Hair follicular keratinocyte (primary cell): ENCODE measurements around the gene WDR48. TPM values are rescaled to one million over a fixed set of nuclear protein-coding genes. Genes with fewer than 3 reads are reported as not detected.

Source experiments
- total RNA-seq: library from RNA; depleted of rRNA; stranded (reverse); fragments of >200 nt; gene quantifications from 2 replicates; pipeline ENCODE4 v1.2.3, GENCODE V29; 2015

WDR48 gene
- 11.9 and 21.6 TPM in 2 replicates for total RNA-seq

DNA sequence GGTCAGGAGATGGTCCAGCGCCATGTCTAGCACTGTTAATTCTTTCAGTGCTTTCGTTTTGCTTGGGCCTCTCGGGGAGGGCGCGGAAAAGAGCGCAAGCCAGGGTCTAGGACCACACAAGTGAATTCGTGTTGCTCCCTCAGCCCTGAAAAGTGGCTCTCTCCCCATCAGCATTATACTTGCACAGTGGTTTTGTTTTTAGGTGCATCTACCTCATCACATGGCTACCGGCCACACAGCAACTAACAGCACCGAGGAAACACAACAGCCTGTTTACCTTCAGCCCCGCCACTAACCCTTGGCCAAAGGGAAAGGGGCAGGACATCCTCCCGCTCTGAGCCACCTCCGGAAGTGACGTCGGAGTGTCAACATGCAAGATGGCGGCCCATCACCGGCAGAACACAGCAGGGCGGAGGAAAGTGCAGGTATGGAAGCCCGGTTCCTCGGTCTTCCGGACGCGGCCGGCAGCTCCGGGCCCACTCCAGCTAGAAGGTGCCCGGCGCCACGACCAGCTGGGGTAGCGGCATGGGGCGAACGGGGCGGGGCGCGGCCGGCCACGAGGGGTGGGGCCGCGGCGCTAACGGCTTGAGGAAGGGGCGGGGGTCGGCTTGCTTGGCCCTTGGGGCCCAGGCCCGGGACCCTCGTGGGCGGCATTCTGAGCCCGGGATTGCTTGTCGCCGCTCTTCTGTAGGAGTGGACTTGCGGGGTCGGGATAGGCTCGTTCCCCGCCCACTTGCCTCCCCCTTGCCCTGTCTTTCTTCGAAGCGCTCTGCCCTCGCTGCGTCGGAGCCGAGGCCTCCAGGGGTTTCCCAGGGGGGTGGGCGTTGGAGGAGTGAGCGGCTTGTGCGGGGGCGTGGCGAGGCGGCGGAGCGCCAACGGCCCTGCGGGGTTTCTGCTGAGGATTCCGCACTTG is at the start of gene WDR48, which contains the start of gene SCN11A:
Gene WDR48, plus strand, starts transcription at position 368 of the 913 bp plus-strand sequence. Its CDS starts 10 bp downstream, at position 378.
Gene SCN11A, minus strand, starts transcription at position 296 of the 913 bp plus-strand sequence. CDS start 101,582 bp downstream, outside the sequence.

DNA sequence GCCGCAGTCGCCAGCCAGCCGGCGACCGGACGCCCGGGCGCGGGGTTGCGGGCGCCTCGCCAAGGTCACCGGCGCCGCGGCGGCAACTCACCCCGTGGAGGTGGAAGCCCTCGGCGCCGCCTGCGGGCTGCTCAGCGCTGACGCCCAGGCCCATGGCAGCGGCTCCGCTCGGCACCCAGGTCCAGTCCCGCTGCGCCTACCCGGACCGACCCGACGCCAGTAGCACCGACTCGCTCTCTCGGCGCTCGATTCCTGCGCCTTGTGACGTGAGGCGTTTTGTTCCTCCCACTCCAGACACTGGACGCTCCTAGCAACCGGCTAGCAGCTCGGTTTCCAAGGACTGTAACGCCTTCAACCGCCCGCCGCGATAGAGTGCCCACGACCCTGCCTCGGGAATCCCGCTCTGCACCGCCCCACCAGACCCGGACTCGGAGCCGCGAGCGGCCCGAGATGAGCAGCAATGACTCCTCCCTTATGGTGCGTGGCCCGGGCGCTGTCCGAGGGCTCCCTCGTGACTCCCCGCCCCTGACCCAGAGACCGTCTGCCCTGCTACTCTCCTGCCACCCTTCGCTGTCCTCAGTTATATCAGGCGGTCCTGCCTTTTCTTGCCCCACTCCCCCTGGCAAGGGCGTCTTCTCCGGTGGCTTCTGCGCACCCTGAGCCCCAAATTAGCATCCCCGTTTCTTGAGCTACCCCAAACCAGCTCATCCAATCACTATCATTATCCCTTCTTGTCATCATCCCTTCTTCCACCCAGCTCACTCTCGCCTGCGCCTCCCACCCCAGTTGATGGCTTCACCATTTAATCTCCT is 55.8 kb downstream of the WDR48 start, which contains the start of the genes GORASP1 and TTC21A:
Gene GORASP1, minus strand, starts transcription at position 240 of the 812 bp plus-strand sequence. Its CDS starts 86 bp downstream, at position 154.
Gene TTC21A, plus strand, starts transcription at position 293 of the 812 bp plus-strand sequence. Its CDS starts 158 bp downstream, at position 451.

Other genes with a start within 250 kb of the WDR48 start
- not detected in 2 replicates for gene SCN10A, start 235.8 kb upstream of the WDR48 start, total RNA-seq
- gene SCN11A, start 72 bp upstream of the WDR48 start, total RNA-seq = not detected in 2 replicates
- gene GORASP1, start 55.6 kb downstream of the WDR48 start, total RNA-seq = 27.5 and 32.0 TPM in 2 replicates
- gene TTC21A, start 55.7 kb downstream of the WDR48 start, total RNA-seq = 0.55 and 0.57 TPM in 2 replicates
- 7.8 and 10.8 TPM in 2 replicates for gene CSRNP1, start 101.6 kb downstream of the WDR48 start, total RNA-seq
- gene XIRP1, start 140.6 kb downstream of the WDR48 start, total RNA-seq = not detected in 2 replicates
- not detected in 2 replicates for gene CX3CR1, start 228.0 kb downstream of the WDR48 start, total RNA-seq